ENCODE data around the gene G2E3.
"Not testable (repeated sequence)": the region's sequence is repeated elsewhere in the genome, so short reads cannot be mapped to it uniquely, and the experiment has no call there.

G2E3 gene

DNA sequence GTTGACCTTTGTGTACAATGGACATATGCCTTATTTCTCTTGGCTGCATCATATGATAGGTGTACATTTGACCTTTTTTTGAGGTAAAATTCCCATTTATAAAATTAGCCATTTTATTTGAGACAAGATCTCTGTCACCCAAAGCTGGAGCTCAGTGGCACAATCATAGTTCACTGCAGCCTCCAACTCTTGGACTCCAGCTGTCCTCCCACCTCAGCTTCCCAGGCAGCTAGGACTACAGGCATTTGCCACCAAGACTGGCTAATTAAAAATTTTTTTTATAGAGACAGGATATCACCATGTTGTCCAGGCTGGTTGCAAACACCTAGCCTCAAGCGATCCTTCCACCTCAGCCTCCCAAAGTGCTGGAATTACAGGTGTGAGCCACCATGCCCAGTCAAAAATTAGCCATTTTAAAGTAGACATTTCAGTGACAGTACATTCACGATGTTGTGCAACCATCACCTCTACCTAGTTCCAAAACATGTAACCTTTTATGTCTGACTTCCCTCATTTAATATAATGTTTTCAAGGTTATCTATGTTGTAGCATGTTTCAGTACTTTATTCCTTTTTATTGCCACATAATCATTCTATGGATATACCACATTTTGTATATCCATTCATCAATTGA, 5.4 kb downstream of the G2E3 start:
- DNase-seq: no peak

DNA sequence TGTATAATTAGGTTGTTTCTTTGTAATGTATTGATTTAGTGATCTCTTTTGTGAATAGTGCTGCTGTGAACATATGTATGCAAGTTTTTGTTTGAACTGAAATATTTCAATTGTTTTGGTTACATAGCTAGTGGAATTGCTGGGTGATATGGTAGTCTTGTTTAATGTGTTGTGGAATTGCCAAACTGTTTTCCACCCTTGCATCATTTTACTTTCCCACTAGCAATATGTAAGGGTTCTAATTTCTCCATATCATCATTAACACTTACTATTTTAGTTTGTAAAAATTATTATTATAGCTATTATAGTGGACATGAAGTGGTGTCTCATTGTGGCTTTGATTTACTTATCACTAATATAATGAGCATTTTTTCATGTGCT, 5.9 kb downstream of the G2E3 start:
- no peak for DNase-seq

DNA sequence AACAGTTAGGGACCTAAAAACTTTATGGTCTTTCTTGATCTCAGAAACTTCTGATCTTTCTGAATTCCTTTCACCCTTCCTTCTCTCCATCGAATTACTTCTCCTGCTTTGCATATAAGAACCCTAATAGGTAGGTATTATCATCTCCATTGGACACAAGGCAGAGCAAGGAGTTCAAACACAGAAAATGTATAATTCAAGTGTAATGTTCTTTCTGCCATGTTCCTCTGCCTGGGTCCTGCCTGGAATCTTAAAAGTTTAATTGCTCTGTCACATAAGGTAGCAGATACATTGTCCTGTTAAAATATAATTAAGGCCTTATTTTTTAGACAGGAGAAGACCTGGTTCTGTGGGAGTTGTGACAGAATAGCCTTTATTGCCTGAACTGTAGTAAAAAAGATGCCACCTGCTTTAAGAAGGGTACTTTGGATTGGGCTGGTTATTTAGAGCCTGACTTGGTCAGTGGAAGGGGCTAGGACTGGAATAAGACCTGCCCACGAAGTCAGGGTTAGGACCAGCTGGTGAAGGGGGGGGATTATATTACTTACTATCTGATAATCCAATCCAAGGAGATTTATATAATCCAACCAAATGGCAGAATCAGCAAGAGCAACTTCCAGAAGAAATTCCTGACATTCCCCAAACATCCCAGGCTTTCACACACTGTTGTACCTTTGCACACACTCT, 10.4 kb downstream of the G2E3 start:
- DNase-seq: no peak

DNA sequence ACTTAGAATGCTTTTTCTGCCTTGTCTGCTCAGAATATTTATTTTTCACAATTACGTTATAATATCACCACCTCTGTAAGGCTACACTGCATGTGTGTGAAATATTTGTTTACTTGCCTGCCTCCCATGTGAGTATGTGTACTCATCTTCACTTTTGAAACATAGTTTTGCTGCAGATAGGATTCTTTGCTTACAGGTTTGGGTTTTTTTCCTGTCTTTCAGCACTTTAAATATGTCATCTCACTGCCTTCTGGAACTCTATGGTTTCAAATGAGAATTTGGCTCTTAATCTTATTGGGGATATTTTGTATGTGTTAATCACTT, 10.9 kb downstream of the G2E3 start:
- no peak for DNase-seq

DNA sequence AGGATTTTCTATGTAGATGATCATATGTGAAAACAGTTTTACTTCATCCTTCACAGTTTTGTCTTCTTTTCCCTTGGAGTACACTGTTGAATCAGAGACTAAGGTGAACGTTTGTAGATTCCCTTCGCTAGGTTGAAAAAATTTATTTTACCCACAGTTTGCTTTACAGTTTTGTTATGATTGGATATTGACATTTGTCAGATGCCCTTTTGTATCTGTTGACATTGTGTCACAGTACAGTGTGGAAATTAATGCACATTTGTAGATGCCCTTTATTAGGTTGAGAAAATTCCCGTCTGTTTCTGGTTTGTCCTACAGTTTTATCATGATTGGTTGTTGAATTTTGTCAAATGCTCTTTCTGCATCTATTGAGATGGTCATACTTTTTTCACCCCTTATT, 13.3 kb downstream of the G2E3 start:
- DNase-seq: no peak

DNA sequence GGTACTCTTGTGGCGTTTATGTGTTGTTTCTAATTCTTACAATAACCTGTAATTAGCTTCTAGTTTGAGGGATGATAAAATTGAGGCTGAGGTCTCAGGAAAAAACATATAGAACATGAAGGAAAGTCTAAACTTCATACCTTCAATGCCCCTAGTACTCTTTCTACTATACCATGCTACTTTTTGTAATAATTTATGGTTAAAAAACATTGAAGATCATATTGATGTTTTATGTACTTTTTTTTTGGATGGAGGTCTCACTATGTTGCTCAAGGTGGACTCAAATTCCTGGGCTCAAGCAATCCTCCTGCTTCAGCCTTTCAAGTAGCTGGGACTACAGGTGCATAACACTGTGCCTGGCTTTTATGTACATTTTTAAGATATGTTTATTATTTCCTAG, 13.8 kb downstream of the G2E3 start:
- DNase-seq: no peak

DNA sequence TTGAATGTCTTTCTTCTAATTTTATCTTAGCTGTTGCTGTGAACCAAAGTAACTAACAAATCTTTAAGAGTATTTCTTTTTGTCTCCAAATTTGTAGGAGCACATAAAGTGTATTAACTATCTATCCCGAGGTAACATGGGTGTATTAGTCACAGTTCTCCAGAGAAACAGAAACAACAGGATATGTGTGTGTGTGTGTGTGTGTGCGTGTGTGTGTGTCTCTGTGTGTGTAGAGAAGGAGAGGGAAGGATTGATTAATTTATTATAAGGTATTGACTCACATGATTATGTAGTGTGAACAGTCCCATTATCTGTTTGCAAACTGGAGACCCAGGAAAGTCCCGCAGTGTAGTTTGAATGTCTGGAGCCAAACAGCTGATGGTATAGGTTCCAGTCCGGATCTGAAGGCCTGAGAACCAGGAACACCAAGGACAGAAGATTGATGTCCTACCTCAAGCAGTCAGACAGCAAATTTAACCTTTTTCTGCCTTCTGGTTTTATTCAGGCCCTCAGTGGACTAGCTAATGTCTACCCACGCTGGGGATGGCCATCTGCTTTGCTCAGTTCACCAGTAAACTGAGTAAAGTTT, 14.4 kb downstream of the G2E3 start:
- DNase-seq: no peak

DNA sequence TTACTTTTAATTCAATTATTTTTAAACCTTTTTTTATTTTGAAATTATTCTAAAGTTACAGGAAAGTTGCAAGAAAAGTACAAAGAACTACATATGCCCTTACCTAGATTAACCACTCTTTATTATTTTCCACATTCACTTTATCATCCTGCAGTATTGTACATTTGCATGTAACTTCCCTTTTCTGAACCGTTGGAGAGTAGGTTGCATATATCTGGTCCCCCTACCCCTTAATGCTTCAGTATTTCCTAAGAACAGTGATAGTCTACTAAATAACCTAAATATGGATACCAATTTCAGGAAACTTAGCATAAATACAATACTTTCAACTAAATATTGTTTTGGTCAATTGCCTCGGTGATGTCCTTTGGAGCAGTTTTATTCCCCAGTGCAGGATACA, 15.0 kb downstream of the G2E3 start:
- no peak for DNase-seq

DNA sequence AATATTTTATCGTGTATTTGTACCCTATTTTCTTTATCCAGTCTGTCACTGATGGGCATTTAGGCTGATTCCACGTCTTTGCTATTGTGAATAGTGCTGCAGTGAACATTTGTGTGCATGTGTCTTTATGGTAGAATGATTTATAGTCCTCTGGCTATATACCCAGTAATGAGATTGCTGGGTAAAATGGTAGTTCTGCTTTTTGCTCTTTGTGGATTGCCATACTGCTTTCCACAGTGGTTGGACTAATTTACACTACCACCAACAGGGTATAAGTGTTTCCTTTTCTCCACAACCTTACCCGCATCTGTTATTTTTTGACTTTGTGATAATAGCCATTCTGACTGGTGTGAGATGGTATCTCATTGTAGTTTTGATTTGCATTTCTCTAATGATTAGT, 15.8 kb downstream of the G2E3 start:
- DNase-seq: not testable (repeated sequence)

DNA sequence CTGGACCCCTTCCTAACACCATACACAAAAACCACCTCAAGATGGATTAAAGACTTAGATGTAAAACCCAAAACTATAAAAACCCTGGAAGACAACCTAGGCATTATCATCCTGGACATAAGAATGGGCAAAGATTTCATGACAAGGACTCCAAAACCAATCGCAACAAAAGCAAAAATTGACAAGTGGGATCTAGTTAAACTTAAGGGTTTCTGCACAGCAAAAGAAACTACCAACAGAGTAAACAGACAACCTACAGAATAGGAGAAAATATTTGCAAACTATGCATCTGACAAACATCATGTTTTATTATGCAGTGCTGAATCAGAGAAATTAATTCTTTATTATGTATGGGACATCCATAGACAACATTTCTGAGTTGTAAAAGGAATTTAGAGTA, 17.4 kb downstream of the G2E3 start:
- DNase-seq: not testable (repeated sequence)

DNA sequence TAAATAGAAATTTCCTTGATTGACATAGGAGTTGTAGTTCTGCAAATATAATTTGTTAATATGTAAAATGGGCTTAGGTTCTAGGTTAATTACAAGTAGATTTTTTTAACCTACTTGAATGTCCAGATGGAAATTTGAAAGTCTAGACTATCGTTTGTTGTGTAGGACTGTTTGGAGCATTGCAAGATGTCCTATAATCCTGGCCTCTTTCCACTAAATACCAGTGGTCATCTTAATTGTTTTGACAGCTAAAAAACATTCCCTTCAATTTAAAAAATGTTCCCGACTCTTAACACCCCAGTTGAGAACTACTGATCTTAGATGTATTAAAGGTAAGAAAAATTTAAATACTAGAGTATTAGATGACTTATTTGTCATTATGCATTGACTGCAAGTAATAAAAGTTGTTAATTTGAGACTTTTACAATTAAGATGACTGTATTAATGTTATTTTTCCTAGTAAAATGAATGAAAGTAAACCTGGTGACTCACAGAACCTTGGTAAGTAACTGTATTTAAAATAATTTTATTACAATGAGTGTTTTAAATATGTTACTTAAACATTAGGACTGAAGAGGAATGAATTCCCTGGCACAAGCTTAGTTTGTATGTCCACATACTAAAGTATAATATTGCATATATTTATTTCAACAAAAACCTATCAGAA, 21.8 kb downstream of the G2E3 start:
- DNase-seq: no peak

DNA sequence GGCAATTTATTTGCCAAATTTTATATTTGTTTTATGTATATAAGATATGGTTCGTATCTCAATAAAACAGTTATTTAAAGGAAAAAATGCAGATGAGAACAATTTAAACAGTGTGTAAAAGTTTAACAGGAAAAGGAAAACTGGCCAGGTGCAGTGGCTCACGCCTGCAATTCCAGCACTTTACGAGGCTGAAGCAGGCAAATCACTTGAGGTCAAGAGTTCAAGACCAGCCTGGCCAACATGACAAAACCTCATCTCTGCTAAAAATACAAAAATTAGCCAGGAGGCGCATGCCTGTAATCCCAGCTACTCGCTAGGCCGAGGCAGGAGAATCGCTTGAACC, 22.3 kb downstream of the G2E3 start:
- no peak for DNase-seq

DNA sequence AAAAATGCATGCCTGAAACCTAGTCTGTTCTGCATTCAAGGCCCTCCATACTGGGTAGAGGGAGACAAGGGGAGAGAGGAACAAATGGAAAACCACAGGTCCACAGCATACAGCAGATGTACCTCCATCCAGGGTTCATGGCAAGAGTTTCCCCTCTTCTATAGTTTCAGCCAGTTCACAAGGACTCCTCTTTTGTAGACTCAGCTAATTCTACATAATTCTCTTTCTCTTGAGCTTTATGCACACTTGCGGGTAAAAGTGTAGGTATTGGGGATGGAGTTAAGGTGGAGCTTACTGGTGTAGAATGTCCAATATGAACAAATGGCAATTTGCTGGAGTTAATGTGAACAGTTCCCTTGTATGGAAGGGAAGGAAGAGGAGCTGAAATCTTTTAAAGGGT, 23.4 kb downstream of the G2E3 start:
- no peak for DNase-seq

DNA sequence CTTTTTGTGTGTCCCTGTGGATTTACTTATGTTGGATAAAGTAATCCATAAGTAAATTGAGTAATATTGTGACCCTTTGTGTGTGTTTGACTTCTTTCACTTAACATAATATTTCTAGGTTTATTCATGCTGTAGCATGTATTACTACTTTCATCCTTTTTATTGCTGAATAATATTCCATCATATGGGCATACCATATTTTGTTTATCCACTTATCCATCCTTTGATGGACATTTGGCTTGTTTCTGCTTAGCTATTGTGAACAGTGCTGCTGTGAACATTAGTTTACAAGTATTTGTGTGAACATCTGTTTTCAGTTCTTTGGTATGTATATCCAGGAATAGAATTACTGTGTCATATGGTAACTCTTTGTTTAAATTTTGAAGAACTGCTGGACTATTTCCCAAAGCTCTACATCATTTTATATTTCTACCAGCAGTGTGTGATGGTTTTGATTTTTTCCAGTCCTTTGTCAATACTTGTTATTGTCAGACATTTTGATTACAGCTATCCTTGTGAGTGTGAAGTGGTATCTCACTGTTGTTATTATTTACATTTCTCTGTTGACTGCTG, 25.2 kb downstream of the G2E3 start:
- no peak for DNase-seq

DNA sequence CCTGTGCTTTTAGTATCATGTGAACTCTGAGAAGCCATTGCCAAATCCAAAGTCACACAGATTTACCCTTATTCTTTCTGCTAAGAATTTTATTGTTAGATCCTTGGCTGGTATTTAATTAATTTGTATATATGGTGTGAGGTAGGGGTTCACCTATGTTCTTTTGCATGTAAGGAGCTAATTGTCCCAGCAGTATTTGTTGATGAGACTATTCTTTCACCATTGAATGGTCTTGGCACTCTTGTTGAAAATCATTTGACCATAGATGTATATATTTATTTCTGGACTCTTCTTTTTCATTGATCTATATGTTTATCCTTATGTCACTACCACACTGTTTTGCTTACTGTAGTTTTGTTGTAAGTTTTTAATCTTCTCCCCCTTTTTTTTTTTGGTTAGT, 26.2 kb downstream of the G2E3 start:
- no peak for DNase-seq

DNA sequence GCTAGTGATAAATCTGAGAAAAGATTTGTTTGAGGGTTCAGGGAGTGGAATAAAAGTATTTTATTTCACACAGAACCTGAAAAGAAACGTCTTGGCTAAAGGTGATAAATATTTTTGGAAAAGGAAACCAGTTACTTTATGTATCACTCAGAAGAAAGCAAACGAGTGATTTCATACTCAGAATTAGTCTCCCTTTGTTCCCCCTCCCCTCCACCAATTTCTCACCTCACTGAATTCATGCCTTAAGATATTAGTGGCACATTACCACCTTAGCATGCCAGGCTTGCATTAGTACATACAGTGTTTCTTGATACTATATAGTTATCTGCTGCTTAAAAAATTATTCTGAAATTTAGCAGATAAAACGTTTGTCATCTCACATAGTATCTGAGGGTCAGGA, 28.2 kb downstream of the G2E3 start:
- DNase-seq: no peak

DNA sequence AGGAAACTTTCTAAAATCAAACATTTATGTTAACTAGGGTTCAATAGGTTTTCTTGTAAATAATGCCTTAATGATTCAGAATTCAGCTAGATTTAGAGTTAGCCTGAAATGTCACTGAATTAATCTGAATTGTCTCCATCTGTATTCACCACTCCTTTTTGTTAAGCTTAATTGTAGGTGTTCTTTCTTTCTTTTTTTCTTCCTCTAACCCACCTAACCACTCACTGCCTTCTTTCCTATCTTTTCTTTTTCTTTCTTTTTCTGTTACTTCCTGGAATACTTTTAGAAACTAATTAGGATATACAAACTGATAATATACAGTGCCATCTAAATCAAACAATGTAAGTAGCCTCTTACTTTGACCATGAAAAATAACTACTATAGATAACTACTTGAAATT, 29.9 kb downstream of the G2E3 start:
- DNase-seq: no peak

DNA sequence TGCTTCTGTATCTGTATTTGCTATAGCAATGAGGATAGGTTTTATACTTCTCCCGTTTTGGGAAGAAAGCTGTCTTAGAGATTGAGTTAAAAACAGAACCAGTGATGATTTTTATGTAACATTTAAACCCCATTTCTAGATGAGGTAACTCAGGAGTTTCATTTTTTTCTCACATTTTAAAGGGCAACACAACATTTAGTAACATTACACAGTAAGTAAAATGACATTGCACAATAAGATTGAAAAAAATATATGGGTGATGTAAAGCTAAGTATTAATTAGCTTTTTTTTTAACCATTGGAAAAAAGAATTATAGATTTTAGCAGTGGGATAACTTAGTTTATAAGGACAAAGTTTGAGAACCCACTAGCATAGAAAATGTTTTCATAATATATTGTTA, 38.0 kb downstream of the G2E3 start:
- DNase-seq: no peak

DNA sequence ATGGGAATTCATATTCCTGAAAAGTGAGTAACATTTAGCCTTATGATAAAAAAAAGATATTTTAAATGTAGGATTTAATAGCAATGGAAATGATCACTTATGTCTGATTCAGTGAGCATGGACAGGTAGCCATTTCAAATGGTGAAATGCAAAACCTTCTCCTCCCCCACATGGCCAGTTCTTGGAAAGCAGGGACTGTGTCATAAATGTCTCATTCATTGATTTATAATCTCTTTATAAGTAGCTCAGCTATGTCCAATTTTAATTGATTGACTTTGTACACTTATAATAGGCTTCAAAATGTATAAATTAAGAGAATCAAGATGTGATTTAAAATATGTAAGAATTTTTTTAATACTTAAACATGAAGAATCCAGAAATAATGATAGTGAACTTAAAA, 38.5 kb downstream of the G2E3 start:
- DNase-seq: no peak

DNA sequence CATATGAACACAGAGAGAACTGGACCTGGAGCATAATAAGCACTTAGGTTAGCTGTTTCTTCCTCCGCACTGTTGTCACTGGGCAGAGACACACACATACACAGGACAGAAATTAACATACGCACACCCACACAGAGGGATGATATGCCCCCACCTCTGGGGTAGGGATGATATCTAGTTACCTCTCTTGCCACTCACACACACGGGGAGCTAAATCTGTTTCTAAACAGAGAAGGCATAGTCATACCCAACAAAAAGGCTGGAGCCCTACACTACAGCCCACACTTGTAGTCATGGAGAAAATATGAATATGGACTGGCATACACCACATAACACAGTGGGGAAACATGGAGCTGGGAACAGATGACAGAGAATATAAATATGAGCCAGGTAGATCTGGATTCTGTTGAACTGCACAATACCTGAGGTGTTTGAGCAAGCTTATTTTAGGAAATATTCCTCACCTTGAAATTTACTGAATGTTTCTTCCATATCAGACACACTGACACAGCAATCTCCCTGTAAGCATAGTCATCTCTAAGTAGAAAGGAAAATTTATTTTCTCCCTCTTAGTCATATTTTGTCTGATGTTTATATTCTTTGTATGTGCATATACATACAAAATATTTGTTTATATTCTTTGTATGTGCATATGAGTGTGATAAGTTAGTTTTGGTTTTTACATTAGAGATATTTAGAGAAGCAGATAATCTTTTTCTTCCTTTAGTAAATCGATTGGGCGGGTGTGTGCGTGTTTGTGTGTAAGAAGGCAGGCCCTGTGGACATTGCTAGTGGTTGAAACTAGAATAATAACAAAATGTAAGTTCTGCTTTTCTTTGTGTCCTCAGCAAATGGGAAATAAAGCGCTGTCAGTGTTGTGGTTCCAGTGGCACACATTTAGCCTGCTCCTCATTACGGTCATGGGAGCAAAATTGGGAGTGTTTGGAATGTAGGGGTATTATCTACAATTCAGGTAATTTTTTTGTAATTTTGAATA, 42.3 kb downstream of the G2E3 start:
- no peak for DNase-seq

DNA sequence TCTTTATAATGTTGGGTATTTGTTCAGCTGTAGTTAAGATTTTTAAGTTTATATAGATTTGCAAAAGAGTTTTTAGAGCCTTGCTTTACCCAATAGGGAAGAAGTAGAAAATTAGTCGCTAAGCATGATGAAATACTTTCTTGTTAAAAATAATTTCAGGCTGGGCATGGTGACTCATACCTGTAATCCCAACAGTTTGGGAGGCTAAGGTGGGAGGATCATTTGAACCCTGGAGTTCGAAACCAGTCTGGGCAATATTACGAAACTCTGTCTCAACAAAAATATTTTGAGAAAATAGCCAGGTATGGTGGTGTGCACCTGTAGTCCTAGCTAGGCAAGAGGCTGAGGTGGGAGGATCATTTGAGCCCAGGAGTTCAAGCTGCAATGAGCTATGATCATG, 44.4 kb downstream of the G2E3 start:
- DNase-seq: no peak

DNA sequence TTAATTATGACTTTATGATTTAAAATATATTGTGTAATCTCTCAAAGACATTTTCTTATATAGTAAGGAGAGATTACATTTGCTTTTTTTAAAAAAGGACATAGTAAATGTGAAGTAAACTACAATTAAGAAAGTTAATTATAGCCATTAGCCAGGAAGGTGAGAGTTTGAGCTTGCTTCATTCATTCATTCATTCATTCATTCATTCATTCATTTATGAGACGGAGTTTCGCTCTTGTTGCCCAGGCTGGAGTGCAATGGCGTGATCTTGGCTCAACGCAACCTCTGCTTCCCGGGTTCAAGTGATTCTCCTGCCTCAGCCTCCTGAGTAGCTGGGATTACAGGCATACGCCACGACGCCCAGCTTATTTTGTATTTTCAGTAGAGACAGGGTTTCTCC, 45.7 kb downstream of the G2E3 start:
- not testable (repeated sequence) for DNase-seq

All from NCI-H2227 treated with DMSO at 0.1 percent for 48 hours (cell line).